OCI-LY7 (cell line): ENCODE results near the gene C1GALT1C1L.
"Not testable (repeated sequence)": the region's sequence is repeated elsewhere in the genome, so short reads cannot be mapped to it uniquely, and the experiment has no call there.

Experiments used
- EZH2phosphoT487 ChIP-seq: fragments of 200-600 bp; sonication (generic); IDR thresholded peaks from 2 replicates; pipeline ENCODE4 v1.6.1; 2018; ENCODE audit warnings: low read depth, borderline replicate concordance, mild to moderate bottlenecking, mixed run types, antibody characterized with exemption, low read length, moderate library complexity, mixed read lengths
- TF ChIP-seq, protein P1 (sequence below): fragments of 200-600 bp; sonication (generic); conservative IDR thresholded peaks from 2 replicates; pipeline ENCODE4 v1.5.1; 2014; ENCODE audit warnings: mild to moderate bottlenecking, antibody characterized with exemption, low read length, moderate library complexity, mixed read lengths

GRCh38 chr2:43677783-43678182 lies 1.6 kb upstream of the C1GALT1C1L start:
- TF ChIP-seq, protein P1, sequence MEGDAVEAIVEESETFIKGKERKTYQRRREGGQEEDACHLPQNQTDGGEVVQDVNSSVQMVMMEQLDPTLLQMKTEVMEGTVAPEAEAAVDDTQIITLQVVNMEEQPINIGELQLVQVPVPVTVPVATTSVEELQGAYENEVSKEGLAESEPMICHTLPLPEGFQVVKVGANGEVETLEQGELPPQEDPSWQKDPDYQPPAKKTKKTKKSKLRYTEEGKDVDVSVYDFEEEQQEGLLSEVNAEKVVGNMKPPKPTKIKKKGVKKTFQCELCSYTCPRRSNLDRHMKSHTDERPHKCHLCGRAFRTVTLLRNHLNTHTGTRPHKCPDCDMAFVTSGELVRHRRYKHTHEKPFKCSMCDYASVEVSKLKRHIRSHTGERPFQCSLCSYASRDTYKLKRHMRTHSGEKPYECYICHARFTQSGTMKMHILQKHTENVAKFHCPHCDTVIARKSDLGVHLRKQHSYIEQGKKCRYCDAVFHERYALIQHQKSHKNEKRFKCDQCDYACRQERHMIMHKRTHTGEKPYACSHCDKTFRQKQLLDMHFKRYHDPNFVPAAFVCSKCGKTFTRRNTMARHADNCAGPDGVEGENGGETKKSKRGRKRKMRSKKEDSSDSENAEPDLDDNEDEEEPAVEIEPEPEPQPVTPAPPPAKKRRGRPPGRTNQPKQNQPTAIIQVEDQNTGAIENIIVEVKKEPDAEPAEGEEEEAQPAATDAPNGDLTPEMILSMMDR: not testable (repeated sequence)
- not testable (repeated sequence) for TF ChIP-seq EZH2phosphoT487
